Measurements from ENCODE around the gene SYNM.

SYNM gene

GRCh38 chr15:99084965-99085364, 19.9 kb upstream of the SYNM start:
- DNase-seq (ENCODE audit: low read depth), result no peak

GRCh38 chr15:99085413-99086326, 19.2 kb upstream of the SYNM start:
- peak; percentile 72 for DNase-seq (ENCODE audit: low read depth)

- no peak for DNase-seq (ENCODE audit: low read depth)
These were observed 18.6 kb upstream of the SYNM start for GRCh38 chr15:99086327-99086667.

- DNase-seq (ENCODE audit: low read depth), result no peak
These were observed 17.4 kb upstream of the SYNM start for GRCh38 chr15:99087405-99087943.

GRCh38 chr15:99090011-99090699, 14.7 kb upstream of the SYNM start:
- no peak for DNase-seq (ENCODE audit: low read depth)

- DNase-seq (ENCODE audit: low read depth), result no peak
These were observed 13.9 kb upstream of the SYNM start for GRCh38 chr15:99090938-99091337.

GRCh38 chr15:99092554-99093172, 12.2 kb upstream of the SYNM start:
- no peak for DNase-seq (ENCODE audit: low read depth)

- DNase-seq (ENCODE audit: low read depth), result no peak
These were observed 9.3 kb upstream of the SYNM start for GRCh38 chr15:99095626-99096025.

GRCh38 chr15:99096173-99096893, 8.5 kb upstream of the SYNM start:
- DNase-seq (ENCODE audit: low read depth), result no peak

GRCh38 chr15:99096894-99097426, 7.9 kb upstream of the SYNM start:
- DNase-seq (ENCODE audit: low read depth), result peak; percentile 88

- DNase-seq (ENCODE audit: low read depth), result no peak
These were observed 7.2 kb upstream of the SYNM start for GRCh38 chr15:99097441-99098410.

- DNase-seq (ENCODE audit: low read depth), result no peak
These were observed 6.5 kb upstream of the SYNM start for GRCh38 chr15:99098426-99098825.

- DNase-seq (ENCODE audit: low read depth), result no peak
These were observed 5.9 kb upstream of the SYNM start for GRCh38 chr15:99098991-99099390.

- no peak for DNase-seq (ENCODE audit: low read depth)
These were observed 5.2 kb upstream of the SYNM start for GRCh38 chr15:99099661-99100060.

- DNase-seq (ENCODE audit: low read depth), result peak; percentile 63
These were observed 4.4 kb upstream of the SYNM start for GRCh38 chr15:99100245-99101173.

GRCh38 chr15:99101501-99101900, 3.4 kb upstream of the SYNM start:
- DNase-seq (ENCODE audit: low read depth), result no peak

GRCh38 chr15:99102332-99103235, 2.3 kb upstream of the SYNM start:
- DNase-seq (ENCODE audit: low read depth), result no peak

- no peak for DNase-seq (ENCODE audit: low read depth)
These were observed 1.6 kb upstream of the SYNM start for GRCh38 chr15:99103279-99103678.
